Lower leg skin (tissue), 3 donors: ENCODE data around the gene GALNT12.

ENCODE experiments used
- CTCF ChIP-seq, 3 donors: fragments of 450-650 bp; IDR thresholded peaks; one replicate each; pipeline ENCODE4 v1.5.1; 2016; ENCODE audit warnings: antibody characterized with exemption in 3 of 3, mild to moderate bottlenecking in 3 of 3, moderate library complexity in 2 of 3
- POLR2A ChIP-seq, 2 donors: fragments of 450-650 bp; IDR thresholded peaks; one replicate each; pipeline ENCODE4 v1.6.1; 2016 to 2017; ENCODE audit warnings: antibody characterized with exemption in 2 of 2, mild to moderate bottlenecking in 1 of 2, moderate library complexity in 1 of 2

- no peak for TF ChIP-seq CTCF (IDR thresholded peaks at IDR 0.05)
- TF ChIP-seq POLR2A (IDR thresholded peaks at IDR 0.05): no peak
These were observed 1.8 kb upstream of the GALNT12 start for GRCh38 chr9:98805506-98806272.
